ENCODE measurements around the gene NPTXR.

Gene NPTXR

GRCh38 chr22:38843657-38844314 lies at the start of gene NPTXR:
Gene NPTXR, minus strand, starts transcription at chr22:38844028.
- peak; percentile 47 for DNase-seq

DNA sequence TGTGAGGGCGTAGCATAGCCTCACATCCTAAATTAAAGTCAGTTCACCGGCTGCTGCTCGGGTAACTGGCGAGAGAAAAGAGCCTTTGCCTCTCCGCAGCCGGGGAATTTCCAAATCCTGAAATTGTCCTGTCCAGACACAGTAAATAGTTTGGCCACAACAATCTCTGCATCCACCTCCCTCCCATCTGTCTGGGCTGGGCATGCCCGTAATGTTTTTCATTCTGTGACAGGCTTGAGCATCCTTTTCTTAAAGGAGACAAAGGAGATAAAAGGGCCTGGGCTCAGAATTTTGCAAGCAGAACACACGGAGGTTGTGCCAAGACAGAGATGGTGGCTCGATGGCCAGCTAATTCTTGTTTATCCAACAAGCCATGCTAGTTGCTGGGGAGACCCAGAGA lies 47.4 kb upstream of the NPTXR start:
- DNase-seq, result no peak

DNA sequence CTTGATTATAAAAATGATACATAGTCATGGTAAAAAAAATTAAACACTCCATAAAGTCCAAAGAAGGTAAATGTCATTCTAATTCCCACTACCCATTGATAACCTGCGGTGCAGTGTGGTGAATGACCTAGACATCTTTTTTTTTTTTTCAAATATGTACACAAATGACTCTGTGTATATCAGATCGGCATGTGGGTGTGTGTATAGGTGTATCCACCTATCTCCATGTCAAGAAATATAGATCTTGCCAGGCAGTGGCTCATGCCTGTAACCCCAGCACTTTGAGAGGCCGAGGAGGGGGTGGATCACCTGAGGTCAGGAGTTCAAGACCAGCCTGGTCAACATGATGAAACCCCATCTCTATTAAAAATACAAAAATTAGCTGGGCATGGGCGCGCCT lies 46.5 kb upstream of the NPTXR start:
- DNase-seq, result no peak

DNA sequence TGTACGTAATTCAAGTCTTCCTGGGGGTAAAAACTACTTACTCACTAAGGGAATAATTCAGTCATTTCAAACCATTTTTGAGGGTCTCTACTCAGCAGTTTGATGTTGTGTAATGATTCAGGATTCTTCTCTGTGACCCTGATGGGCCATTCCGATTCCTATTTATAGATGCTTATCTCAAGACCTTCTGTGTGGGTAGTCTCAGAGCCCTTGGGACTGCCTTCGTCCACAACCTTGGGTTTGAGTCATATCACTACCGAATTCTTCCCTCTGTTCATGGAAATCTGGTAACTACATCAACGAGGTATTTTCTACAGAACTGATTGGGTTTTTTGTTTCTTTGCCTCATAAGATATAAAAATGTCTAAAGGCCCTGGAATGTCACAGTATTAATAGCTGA lies 42.5 kb upstream of the NPTXR start:
- DNase-seq, result no peak

- no peak for DNase-seq
These were observed 39.3 kb upstream of the NPTXR start for GRCh38 chr22:38882972-38883622.

GRCh38 chr22:38881997-38882879 lies 38.4 kb upstream of the NPTXR start:
- DNase-seq, result no peak

GRCh38 chr22:38881464-38881871 lies 37.6 kb upstream of the NPTXR start:
- no peak for DNase-seq

- DNase-seq, result no peak
These were observed 36.1 kb upstream of the NPTXR start for GRCh38 chr22:38879961-38880360.

DNA sequence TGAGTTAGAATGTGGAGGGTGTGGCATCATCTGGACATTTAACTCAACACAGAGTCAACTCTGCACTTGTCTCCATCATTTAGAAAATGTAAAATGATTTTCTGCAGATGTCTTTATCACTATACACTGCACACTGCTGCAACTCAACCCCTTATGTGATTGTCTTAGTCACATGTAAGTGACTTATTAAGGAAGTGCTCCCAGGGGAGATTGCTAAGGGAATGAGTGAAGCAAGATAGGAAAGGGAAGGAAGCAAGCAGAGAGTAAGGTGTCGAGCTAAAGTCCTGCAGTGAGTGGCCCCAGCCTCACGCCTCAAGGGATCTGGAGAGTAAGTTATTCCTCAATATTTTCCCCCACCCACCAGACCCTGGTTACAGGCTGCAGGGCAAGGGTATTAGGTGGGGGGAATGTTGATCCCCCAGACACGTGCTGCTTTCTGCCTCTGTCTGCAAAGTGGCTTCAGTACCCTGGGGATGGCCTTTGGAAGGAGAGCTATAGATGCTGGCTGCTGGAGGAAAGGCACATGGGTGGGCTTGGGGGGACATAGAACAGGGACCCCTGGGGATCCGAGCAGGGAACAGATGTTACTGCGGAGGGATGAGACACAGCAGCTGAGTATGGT lies 35.4 kb upstream of the NPTXR start:
- DNase-seq, result no peak

DNA sequence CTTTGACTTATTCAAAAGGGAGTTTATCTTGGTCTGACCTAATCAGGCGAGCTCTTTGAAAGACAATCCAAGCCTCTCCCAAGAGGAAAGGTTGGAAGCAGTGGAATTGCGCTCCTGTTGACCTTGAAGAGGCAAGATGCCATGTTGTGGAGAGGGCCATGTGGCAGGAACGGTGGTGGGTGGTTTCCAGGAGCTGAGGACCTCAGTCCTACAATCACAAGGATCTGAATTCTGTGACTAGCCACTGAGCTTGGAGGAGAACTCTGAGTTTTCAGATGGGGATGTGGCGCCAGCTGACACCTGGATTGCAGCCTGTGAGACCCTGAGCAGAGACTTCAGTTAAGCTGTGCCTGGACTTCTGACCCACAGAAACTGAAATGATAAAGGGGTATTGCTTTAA lies 34.2 kb upstream of the NPTXR start:
- DNase-seq, result no peak

DNA sequence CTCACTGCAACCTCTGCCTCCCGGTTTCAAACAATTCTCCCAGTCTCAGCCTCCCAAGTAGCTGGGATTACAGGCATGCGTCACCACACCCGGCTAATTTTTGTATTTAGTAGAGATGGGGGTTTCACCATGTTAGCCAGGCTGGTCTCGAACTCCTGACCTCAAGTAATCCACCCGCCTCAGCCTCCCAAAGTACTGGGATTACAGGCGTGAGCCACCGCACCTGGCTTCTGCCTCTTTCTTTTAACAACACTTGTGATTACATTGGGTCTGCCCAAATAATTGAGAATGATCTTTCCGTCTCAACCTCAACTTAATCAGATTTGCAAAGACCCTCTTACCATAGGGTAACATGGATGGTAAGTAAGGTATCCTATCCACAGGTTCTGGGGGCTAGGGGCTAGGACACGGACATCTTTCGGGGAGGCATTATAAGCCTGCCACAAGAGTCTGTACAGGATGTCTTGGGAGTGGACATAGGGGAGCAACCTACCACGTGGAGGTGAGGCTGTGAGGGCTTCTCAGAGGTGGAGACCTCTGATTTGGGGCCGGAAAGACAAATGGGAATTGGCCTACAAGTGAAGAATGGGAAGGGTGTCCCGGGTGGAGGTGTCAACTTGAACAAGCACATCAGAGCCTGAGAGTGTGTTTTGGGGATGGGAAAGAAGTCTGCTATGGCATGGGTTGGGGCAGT lies 30.8 kb upstream of the NPTXR start:
- no peak for DNase-seq

DNA sequence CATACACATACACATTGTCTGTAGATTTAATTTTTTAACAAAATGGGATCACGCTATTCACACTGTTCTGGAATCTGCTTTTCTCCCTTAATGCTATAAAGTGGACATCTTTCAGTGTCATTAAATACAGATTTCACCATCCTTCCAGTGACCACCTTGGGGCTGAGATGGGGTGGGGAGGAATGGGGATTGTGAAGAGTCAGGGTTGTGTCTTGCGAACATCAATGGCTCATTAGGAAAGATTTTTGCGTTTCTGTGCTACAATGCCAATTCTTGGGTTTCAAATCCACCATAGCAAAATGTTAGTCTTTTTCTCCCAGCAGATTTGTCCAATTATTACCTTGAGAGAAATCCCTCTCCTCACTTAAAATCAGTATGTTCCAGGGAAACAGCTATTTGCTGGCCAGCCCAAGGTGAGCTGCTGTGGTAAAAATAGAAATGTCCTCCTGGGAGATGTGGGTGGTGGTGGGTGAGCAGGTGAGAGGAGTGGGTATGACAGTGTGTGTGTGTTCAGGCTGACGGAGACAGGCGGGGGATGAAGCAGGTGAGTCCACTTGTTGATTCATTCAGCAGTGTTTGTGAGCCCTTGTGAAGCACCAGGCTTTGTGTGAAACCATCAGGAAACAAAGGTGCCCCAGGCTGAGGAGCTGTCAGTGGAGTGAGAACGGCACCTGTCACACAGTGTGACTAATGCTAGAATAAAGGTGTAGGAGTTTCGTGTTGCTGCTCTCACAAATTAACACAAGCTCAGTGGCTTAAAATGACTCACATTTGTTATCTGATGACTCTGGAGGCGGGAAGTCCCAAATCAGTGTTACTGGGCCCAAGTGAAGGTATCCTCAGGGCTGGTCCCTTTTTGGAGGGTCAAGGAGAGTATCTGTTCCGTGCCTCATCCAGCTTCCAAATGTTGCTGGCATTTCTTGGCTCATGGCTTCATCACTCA lies 29.9 kb upstream of the NPTXR start:
- DNase-seq, result peak; percentile 40

DNA sequence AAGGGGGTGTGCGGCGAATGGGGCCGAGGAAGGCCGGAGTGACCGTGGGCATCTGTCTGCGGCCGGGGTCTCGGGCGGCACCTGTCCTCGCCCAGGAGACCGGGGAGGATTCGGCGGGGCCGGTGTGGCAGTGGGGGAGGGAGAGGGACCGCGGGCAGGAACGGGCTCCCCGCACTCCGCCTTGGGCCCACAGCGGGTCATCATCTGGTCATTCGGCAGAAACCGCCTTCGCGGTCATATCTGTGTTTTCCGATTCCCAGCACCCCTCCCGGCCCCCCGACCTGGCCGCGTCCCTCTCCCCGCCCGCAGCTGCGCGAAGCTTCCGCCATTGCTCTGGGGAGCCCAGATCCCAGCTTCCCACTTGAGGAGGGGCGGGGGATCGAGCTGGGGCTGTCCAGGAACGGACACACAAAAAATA lies 29.0 kb upstream of the NPTXR start:
- DNase-seq, result peak; percentile 27

DNA sequence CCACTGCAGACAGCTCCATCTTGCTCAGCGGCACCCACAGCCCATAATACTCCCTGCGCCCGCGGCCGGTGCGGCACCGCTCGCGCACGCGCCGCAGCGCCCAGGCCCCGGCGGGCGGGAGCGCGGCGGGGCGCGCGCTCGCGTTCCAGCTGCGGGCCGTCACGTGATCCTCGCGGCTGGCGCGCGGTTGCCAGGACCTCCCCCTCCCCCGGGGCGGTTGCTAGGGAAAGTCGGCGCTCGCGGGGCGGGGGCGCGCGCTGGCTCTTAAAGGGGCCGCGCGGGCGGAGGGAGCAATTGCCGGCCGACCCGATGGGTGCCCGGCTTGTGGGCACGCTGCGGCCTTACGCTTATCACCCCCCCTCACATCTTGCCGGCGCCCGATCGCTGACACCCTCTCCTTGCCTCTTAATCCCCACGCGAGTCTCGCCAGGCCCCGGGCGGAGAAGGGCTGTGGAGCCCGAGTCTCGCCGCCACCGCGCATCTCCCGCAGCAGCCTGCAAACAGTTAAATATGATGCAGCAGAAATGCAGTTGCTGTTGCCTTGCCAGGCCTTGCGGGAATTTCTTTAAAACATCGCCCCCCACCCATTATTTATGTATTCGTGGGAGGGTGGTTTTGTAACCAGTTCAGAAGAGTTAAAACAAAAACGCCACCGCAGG lies 28.5 kb upstream of the NPTXR start, which contains the start of gene CBX6:
Gene CBX6 (minus strand): TSS at position 45 of the 659 bp plus-strand sequence. CDS start 26 bp downstream, at position 19.
- peak; percentile 91 for DNase-seq

DNA sequence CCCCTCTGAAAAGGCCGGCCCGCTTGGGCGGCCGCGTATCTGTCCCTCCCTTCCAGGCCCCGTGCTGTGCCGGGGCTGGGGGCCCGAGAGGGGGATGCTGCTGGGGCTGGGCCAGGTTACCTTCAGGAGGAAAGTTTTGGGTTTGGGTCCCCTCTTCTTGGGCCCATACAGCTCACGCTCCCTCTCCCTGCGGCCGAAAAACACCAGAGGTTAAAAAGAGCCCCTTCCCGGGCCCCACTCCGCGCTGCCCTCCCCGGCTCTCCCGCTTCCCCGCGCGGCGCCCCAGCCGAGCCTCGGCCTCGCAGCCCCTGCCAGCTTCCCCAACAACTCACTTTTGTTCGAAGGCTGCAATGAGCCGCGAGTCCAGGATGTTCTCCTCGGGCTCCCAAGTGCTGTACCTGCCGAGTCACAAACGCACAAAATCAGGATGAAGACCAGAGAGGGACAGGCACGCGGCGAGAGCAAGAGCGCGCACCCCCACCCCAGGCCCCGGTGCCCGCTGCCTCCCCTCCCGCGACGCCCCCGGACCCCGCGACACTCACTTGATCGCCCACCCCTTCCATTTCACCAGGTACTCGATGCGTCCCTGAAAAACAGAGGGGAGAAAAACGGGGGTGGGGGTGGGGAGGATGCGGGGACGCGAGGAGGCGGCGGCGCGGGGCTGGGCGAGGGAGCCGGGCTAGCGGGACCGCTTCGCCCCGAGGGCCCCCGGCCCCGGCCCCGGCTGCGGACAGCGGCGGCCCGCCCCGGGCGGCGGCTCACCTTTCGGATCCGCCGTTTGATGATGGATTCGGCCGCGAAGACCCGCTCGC lies 27.7 kb upstream of the NPTXR start:
- peak; percentile 15 for DNase-seq

GRCh38 chr22:38870791-38871359 lies 27.0 kb upstream of the NPTXR start:
- DNase-seq, result no peak

DNA sequence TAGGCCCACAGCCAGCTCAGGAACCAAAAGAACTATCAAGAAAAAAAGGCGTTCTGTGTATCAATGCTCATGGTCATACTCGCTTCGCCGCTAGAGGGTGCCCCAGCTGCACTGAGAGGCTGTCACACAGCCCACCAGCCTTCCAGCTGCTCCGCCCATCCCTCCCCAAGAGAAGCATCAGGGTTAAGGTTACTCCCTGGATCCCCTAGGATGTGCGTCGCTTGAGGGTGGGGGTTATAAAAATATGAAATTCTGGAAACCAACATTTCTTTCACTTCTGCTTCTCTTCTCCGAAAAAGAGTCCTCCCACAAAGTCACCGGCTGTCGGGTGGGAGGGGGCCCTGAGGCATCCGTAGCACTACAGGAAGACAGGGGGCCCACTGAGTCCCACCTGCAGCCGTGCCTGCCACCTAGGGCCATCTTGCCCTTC lies 26.5 kb upstream of the NPTXR start:
- peak; percentile 82 for DNase-seq

DNA sequence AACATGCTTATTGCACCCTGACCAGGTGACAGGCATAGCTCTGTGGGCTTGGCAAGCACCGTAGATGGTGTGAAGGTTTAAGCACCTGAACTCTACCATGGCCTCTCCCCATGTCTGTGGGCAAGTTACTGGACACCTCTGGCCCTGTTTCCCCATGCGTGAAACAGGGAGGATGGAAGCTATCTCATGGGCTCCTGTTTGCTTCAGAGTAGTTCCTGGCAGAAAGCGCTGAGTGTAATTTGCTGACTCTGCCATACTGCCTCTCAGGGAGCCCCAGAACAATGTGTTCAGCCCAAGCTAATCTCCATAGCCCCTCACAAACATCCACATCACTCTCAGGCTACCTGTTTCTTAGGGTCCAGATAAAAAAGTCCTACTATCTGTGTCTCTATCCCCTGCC lies 25.8 kb upstream of the NPTXR start:
- no peak for DNase-seq

GRCh38 chr22:38868886-38869381 lies 25.1 kb upstream of the NPTXR start:
- peak; percentile 57 for DNase-seq
